A673 (cell line): Measurements from ENCODE around the gene RPL15.

Experiments
- CTCF ChIP-seq: fragments of 300-800, 200-600 bp; sonication (generic); conservative IDR thresholded peaks from 2 replicates; pipeline ENCODE4 v1.5.1; 2017; ENCODE audit warnings: low read depth, mild to moderate bottlenecking, antibody characterized with exemption, low read length, moderate library complexity, mixed read lengths
- EZH2 ChIP-seq: fragments of 200-600 bp; sonication (generic); IDR thresholded peaks from 2 replicates; pipeline ENCODE4 v1.6.1; 2017; ENCODE audit warnings: borderline replicate concordance, low read depth, mild to moderate bottlenecking, mixed read lengths, antibody characterized with exemption, low read length; ENCODE audit not compliant: poor library complexity, severe bottlenecking

- TF ChIP-seq CTCF (no peak), EZH2 (no peak)
Measured at GRCh38 chr3:23932571-23932970, 15.6 kb downstream of the RPL15 start.
